HG02798 (cell line): ENCODE measurements around the gene MORN2.
"Not testable (repeated sequence)": the region's sequence is repeated elsewhere in the genome, so short reads cannot be mapped to it uniquely, and the experiment has no call there.

ENCODE experiments used
- ATAC-seq: cut with Tn5 transposase; IDR thresholded peaks from one replicate; pipeline ENCODE4 v1.9.1; 2021; ENCODE audit warnings: mild to moderate bottlenecking; ENCODE audit not compliant: unreplicated experiment, poor library complexity

The MORN2 gene

GRCh38 chr2:38875576-38876367 lies at the start of gene MORN2, which contains the start of gene DHX57:
Gene MORN2, plus strand, starts transcription at chr2:38875976.
Gene DHX57, minus strand, starts transcription at chr2:38875934. Its CDS starts 7,529 bp downstream, at chr2:38868405.
- peak; percentile 100 for ATAC-seq

DNA sequence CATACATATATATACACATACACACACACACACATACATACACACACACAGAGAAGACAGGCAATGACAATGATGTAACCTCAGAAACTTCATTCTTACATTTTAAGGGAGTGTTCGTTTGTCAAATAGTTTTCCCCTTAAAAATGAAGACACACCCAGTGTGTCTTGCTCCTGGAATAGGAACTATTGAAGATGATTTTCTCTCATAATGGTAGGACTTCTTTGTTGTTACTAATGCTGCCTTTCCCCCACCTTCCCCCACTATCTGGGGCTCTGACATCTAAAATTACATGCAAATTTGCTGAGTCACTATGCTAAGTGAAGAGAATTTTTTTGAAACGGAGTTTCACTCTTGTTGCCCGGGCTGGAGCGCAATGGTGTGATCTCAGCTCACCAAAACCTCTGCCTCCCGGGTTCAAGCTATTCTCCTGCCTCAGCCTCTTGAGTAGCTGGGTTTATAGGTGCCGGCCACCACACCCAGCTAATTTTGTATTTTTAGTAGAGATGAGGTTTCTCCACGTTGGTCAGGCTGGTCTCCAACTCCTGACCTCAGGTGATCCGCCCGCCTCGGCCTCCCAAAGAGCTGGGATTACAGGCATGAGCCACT lies 48.1 kb upstream of the MORN2 start:
- ATAC-seq, result not testable (repeated sequence)

DNA sequence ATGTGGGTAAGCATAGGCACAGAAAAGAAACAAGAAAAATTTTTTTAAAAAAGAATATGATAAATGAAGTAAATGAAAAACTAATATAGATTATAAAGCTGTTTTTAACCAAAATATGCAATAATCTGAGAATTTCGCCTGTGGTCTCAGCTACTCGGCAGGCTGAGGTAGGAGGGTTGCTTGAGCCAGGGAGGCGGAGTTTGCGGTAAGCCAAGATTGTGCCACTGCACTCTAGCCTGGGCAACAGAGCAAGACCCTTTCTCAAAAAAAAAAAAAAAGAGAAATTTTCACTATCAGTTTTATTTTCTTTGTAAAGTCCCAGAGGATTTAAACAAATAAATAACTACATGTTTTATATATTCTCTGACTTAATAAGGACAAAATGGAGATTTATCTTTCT lies 47.3 kb upstream of the MORN2 start:
- ATAC-seq, result no peak

- ATAC-seq, result no peak
Measured at GRCh38 chr2:38829971-38830370, 45.8 kb upstream of the MORN2 start.

GRCh38 chr2:38830526-38831159 lies 45.1 kb upstream of the MORN2 start:
- no peak for ATAC-seq

GRCh38 chr2:38835015-38835601 lies 40.7 kb upstream of the MORN2 start:
- ATAC-seq, result no peak

DNA sequence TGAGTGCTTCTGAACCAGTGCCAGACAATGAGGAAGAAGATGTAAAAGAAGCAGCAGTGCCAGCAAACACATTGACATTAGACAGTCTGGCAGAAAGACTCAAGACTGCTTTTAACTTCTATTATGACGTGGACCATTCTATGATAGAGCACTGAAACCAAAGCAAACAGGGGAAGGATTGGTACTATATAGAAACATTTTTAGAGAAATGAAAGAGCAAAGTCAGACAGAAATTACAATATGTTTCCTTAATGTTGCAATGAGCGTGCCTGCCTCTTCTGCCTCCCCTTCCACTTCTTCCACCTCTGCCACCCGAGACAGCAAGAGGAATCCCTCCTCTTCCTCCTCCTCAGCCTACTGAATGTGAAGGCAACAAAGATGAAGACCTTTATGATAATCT lies 39.8 kb upstream of the MORN2 start:
- peak; percentile 83 for ATAC-seq

DNA sequence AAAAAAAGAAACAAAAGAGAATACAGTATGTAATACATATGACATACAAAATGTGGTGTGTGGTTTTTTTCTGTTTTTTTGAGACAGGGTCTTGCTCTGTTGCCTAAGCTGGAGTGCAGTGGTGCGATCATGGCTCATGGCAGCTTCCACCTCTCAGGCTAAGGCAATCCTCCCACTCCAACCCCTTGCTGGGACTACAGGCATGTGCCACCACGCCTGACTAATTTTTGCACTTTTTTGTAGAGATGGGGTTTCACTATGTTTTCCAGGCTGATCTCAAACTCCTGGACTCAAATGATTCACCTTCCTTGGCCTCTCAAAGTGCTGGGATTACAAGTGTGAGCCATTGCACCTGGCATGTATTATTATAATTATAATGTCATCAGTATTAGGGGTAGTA lies 39.0 kb upstream of the MORN2 start:
- no peak for ATAC-seq

DNA sequence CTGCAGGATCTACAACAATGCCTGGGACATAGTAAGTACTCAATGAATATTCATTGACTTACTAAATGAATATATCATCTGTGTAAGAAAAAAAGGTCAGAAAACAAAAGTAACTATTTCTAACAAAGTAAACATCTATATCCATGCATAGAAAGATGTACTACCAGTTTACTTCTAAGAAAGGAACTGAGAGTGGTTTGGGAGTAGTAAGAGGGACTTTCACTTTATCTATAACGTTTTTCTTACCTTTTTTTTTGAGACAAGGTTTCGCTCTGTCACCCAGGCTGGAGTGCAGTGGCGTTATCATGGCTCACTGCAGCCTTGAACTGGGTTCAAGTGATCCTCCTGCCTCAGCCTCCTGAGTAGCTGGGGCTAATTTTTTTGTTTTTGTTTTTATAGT lies 25.7 kb upstream of the MORN2 start:
- peak; percentile 73 for ATAC-seq

- no peak for ATAC-seq
Measured at GRCh38 chr2:38856165-38856564, 19.6 kb upstream of the MORN2 start.

DNA sequence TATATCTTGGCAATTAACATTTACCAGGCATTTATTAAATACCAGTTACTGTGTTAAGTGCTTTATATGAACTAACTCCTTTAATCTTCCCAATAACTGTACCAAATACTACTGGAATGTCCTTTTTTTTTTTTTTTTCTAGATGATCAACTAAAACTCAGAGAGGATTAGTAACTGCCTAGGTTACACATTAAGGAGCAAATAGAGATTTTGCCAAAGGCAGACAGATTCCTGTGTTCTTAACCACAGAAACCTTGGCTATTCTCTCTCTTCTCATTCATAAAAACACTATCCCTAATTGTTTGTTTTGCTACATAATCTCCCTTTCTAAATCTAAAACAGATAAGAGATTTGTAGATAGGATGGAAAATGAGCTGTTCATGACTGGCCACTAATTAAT lies 13.3 kb upstream of the MORN2 start:
- no peak for ATAC-seq

- no peak for ATAC-seq
Measured at GRCh38 chr2:38863061-38863695, 12.6 kb upstream of the MORN2 start.

- ATAC-seq, result no peak
Measured at GRCh38 chr2:38866773-38867443, 8.9 kb upstream of the MORN2 start.

DNA sequence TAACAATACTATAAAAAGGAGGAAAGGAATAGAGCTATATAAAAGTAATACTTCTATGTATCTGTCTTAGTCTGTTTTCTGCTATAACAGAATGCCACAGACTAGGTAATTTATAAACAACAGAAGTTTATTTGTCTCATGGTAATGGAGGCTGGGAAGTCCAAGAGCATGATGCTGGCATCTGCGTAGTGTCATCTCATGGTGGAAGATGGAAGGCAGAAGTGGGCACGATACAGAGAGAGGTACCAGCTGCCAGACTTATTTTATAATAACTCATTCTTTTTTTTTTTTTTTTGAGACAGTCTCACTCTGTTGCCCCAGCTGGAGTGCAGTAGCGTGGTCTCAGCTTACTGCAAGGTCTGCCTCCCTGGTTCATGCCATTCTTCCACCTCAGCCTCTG lies 4.3 kb upstream of the MORN2 start:
- ATAC-seq, result no peak

DNA sequence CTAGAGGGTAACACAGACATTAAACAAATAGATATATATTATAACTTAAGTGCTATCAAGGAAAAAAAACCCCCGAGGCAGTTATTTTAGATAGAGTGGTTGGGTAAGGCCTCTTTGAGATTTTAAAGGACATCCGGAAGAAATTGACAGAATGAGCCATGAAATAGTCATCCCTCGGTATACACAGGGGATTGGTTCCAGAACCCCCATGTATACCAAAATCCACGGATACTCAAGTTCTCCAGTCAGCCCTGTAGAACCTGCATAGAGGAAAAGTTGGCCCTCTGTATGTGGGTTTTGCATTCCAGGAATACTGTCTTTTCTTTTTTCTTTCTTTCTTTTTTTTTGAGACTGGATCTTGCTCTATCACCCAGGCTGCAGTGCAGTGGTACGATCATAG lies 2.0 kb upstream of the MORN2 start:
- ATAC-seq, result no peak

DNA sequence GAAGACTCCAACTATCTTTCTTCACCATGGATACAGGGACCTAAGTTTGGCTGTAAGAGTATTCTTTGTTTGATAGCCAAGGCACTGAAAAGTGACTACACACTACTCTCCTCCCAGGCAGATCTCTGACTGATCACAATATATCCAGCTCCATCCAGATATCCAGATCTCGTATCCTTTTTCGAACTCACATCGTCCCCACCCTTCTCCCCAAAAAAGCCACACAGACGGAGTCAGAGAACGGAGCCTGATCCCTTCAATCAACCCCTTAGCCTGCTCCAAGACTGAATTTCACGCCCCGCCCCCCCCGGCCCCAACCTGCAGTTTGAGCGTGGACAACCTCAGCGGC lies 575 bp upstream of the MORN2 start:
- no peak for ATAC-seq

DNA sequence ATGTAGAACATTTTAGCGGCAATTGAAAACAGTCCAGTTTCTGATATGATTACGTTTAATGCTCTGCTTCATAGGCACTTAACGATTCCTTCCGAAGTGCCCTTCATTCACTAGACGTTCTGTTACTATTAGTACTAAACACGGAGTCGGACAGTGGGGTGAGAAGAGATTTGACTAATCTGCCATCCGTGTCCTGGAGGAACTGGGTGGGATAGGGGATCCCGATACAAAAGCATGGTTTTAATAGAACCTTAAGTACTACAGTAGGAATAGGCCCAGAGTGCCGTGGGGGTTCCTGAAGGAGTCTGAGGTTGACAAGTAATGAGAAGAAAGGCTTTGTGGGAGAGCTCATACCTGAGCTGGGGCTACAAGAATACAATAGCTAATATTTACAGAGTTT lies 631 bp downstream of the MORN2 start:
- no peak for ATAC-seq

DNA sequence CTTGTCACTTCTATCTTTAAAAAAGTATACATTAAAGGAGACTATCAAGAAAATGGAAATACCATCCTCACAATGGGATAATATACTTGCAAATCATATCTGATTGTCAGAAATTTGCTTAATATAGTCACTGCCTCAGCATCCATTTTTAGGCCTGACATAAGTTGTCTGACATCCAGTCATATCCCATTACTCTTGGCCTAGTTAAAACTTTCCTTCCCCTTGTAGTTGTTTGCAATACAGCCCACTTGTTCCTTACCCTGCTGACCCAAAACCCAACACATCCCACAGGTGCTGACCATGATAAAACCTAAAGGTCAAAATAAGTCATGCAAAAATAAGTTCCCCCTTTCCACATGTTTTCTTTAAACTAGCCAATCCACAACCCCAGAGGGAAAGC lies 10.3 kb downstream of the MORN2 start:
- ATAC-seq, result no peak

DNA sequence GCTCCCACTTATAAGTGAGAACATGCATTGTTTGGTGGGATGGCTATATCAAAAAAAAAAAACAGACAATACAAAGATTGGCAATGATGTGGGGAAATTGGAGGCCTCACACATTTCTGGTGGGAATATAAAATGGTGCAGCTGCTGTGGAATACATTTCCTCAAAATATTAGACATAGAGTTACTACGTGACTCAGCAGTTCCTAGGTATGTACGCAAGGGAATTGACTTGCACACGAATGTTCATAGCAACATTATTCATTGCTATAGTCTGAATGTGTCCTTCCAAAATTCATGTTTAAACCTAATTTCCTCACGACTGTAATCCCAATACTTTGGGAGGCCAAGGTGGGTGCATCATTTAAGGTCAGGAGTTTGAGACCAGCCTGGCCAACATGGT lies 11.6 kb downstream of the MORN2 start:
- no peak for ATAC-seq

DNA sequence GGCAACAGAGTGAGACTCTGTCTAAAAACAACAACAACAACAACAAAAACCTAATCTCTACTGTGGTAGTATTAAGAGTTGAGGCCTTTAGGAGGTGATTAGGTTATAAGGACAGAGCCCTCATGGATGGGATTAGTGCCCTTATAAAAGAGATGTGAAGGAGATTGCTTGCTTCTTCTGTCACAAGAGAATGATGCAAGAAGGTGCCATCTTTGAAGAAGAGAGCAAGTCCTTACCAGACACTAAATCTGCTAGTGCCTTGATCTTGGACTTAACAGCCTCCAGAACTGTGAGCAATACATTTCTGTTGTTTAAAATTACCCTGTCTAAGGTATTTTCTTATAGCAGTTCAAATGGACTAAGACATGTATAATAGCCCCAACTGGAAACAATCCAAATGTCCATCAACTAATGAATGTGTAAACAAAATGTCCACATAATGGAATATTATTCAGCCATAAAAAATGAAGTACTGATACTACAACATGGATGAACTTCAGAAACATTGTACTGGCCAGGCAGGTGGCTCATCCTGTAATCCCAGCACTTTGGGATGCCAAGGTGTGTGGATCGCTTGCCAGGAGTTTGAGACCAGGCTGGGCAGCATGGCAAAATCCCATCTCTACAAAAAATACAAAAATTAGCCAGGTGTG lies 12.3 kb downstream of the MORN2 start:
- ATAC-seq, result no peak
